Lower leg skin (tissue), 4 donors: Measurements from ENCODE around the gene CLIP4. TPM values are rescaled to one million over a fixed set of nuclear protein-coding genes. Genes with fewer than 3 reads are reported as not detected.

Experiments
- DNase-seq, 2 donors: peaks; one replicate each; pipeline ENCODE4 v3.0.0-alpha.2; 2019; ENCODE audit warnings: low spot score in 2 of 2
- H3K4me3 ChIP-seq: fragments of 200-600 bp; sonication (generic); 2 replicates; pipeline ENCODE4 v1.5.1; 2017; ENCODE audit warnings: mild to moderate bottlenecking, low read depth; ENCODE audit not compliant: poor library complexity, severe bottlenecking
- CTCF ChIP-seq, 3 donors: fragments of 450-650 bp; IDR thresholded peaks; one replicate each; pipeline ENCODE4 v1.5.1; 2016; ENCODE audit warnings: antibody characterized with exemption in 3 of 3, mild to moderate bottlenecking in 3 of 3, moderate library complexity in 2 of 3
- POLR2A ChIP-seq, 2 donors: fragments of 450-650 bp; IDR thresholded peaks; one replicate each; pipeline ENCODE4 v1.6.1; 2016 to 2017; ENCODE audit warnings: antibody characterized with exemption in 2 of 2, mild to moderate bottlenecking in 1 of 2, moderate library complexity in 1 of 2
- WGBS, 2 donors: methylation state at CpG; one replicate each; pipeline ENCODE4 v1.1.5; 2018; 5-methylcytosine and 5-hydroxymethylcytosine counted together
- intact Hi-C: fragments of 100-400 bp; cut with DNase I; formaldehyde crosslinking; loops from one replicate; pipeline ENCODE4 v1.15.0; 2023; ENCODE audit warnings: low total_unique reads
- total RNA-seq, 4 donors: library from RNA; depleted of rRNA; stranded (reverse); fragments of >200 nt; gene quantifications; one replicate each; pipeline ENCODE4 v1.1.0, GENCODE V29; 2016

CLIP4 gene
- 10 to 100 TPM; 50.6 to 82.2 (median 58.1) TPM for total RNA-seq

- peak within 1 kb of the TSS; percentile 57 for H3K4me3 ChIP-seq
- intact Hi-C loops, result loop anchor here (10.0 kb wide), 1 partner anchor 50 kb away; no protein-coding TSS in a partner anchor
- TF ChIP-seq CTCF (IDR thresholded peaks at IDR 0.05) (no peak), POLR2A (IDR thresholded peaks at IDR 0.05) (no peak)
- DNase-seq, result peak; percentile 62 to 88
- WGBS, 2 donors, result 3 to 4% methylated on average over 16 to 54 of the region's 76 CpGs
Measured at GRCh38 chr2:29114946-29115609, at the start of gene CLIP4. TSS of gene CLIP4 (plus strand) at chr2:29115415. CDS start at chr2:29121389, 5,974 bp downstream.

GRCh38 chr2:29066271-29066860 lies 48.8 kb upstream of the CLIP4 start:
- TF ChIP-seq POLR2A (IDR thresholded peaks at IDR 0.05) (no peak), CTCF (IDR thresholded peaks at IDR 0.05) (no peak)
- no peak overlapping the region for H3K4me3 ChIP-seq
- 31 to 41% methylated on average over 6 to 8 of the region's 8 CpGs for WGBS, 2 donors
- intact Hi-C loops, result loop anchor here (10.0 kb wide), 1 partner anchor 48 kb away; the partner anchor contains the start of gene CLIP4
- peak; percentile 62 to 87 for DNase-seq

DNA sequence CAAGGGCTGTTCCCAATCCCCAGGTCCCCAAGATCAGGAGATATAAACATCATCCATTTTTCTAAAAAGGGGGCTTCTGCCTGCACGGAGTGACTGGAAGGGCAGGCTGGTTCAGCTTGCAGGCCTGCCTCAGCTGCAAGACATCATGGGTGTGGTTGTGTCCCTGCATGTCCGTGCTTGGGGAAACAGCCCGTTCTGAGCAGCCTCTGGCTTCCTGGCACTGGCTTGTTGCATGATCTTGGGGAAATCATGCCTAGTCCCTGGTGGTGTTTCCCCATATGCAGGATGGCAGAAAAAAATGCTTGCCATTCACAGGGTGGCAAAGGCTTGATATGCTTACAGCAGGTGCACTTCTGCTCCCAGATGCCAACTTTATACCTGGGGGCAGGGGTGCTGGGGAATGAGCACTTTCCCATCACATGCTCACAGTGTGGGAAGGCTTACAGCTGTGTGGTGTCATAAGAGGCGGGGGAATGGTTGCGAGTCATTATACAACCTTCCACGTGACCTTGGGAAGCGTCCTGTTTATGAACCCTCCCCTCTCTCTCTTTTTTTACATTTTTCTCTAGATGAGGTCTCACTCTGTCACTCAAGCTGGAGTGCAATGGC lies 48.1 kb upstream of the CLIP4 start:
- TF ChIP-seq CTCF (IDR thresholded peaks at IDR 0.05) (no peak), POLR2A (IDR thresholded peaks at IDR 0.05) (no peak)
- DNase-seq, result peak; percentile 81 to 91
- no peak overlapping the region for H3K4me3 ChIP-seq
- WGBS, 2 donors, result 28 to 33% methylated on average over 7 of the region's 7 CpGs
- intact Hi-C loops, result loop anchor here (10.0 kb wide), 1 partner anchor 48 kb away; the partner anchor contains the start of gene CLIP4

DNA sequence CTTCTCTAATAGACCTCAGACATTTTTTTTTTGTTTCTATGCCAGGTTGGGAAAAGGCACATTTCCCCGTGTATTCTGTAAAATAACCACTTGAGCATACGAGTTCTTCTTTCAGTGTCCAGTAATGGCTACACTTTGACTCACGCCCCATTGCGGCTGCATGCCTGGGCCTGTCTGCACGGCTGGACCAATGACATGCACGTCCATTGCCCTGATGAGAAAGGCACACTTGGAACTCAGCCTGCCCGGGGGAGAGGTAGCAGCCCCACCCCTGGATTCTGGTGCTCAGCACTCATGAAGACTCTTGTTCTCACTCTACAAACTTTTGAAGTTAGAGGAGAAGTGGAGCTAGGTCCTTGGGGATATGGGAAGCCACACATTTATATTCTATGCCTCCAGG lies 46.7 kb upstream of the CLIP4 start:
- intact Hi-C loops, result loop anchor here (10.0 kb wide), 1 partner anchor 46 kb away; the partner anchor contains the start of gene CLIP4
- no peak overlapping the region for H3K4me3 ChIP-seq
- peak in 1 of 2 donors; percentile 79 for DNase-seq
- TF ChIP-seq CTCF (IDR thresholded peaks at IDR 0.05) (no peak), POLR2A (IDR thresholded peaks at IDR 0.05) (no peak)
- 54 to 67% methylated on average over 7 of the region's 7 CpGs for WGBS, 2 donors

DNA sequence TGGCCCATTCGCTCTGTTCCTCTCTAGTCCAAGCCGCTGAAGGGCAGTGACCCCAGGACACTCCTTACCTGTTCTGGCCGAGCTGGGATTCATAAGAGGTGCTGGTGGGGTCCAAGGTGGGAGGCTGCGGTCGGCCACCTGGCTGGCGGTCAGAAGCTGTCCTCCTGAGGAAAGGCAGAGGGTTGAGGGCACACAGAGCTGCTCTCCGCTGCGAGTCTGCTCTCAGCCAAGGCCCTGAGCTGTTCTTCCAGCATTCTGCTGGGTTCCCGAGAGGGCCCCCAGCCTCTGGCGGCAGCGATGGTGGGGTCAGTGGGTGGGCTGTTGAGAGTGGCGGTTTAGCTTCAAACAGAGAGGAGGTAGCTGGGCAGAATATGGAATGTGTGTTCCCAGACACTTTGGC lies 44.7 kb upstream of the CLIP4 start:
- H3K4me3 ChIP-seq, result no peak overlapping the region
- TF ChIP-seq POLR2A (IDR thresholded peaks at IDR 0.05) (no peak), CTCF (IDR thresholded peaks at IDR 0.05) (no peak)
- intact Hi-C loops, result no loop called here
- DNase-seq, result peak in 1 of 2 donors; percentile 68
- 85 to 88% methylated on average over 12 of the region's 12 CpGs for WGBS, 2 donors
